Upper lobe of left lung (tissue), 6 donors: ENCODE measurements around the gene TENT5A. TPM values are rescaled to one million over a fixed set of nuclear protein-coding genes. Genes with fewer than 3 reads are reported as not detected.

Experiments used
- ATAC-seq, 2 donors: fragments of 200-7000 bp; cut with Tn5 transposase; one replicate each; pipeline ENCODE4 v1.9.1; 2022; ENCODE audit warnings: mild to moderate bottlenecking in 2 of 2, moderate library complexity in 2 of 2; ENCODE audit not compliant: low FRiP score in 2 of 2
- DNase-seq, 2 donors: peaks; one replicate each; pipeline ENCODE4 v3.0.0-alpha.2; 2019 to 2020
- H3K27ac ChIP-seq, 4 donors: fragments of 200-600 bp; sonication (generic); one replicate each; pipeline ENCODE4 v1.5.1; 2016 to 2019
- H3K27me3 ChIP-seq, 4 donors: fragments of 200-600 bp; sonication (generic); one replicate each; pipeline ENCODE4 v1.5.1; 2017 to 2019
- H3K36me3 ChIP-seq, 4 donors: fragments of 200-600 bp; sonication (generic); one replicate each; pipeline ENCODE4 v1.5.1; 2016 to 2019
- H3K4me1 ChIP-seq, 4 donors: fragments of 200-600 bp; sonication (generic); one replicate each; pipeline ENCODE4 v1.5.1; 2018 to 2019
- H3K4me3 ChIP-seq, 4 donors: fragments of 200-600 bp; sonication (generic); one replicate each; pipeline ENCODE4 v1.5.1; 2017 to 2019; ENCODE audit warnings: mild to moderate bottlenecking in 2 of 4, moderate library complexity in 1 of 4
- H3K9me3 ChIP-seq, 4 donors: fragments of 200-600 bp; sonication (generic); one replicate each; pipeline ENCODE4 v1.5.1; 2018 to 2019
- CTCF ChIP-seq, 6 experiments: fragments of 450-650 bp in 4 of 6; fragments of 200-600 bp in 2 of 6; sonication (generic) in 2 of 6; IDR thresholded peaks; one replicate each; pipeline ENCODE4 v1.5.1; 2016 to 2019; ENCODE audit warnings: antibody characterized with exemption in 6 of 6
- EP300 ChIP-seq, 4 donors: sonication (generic); formaldehyde crosslinking; IDR thresholded peaks; one replicate each; pipeline ENCODE4 v1.5.1; 2017; ENCODE audit warnings: antibody characterized with exemption in 4 of 4, control low read depth in 2 of 4
- POLR2A ChIP-seq, 4 donors: fragments of 450-650 bp; IDR thresholded peaks; one replicate each; pipeline ENCODE4 v1.5.1; 2016 to 2017; ENCODE audit warnings: antibody characterized with exemption in 4 of 4, mild to moderate bottlenecking in 2 of 4
- POLR2AphosphoS5 ChIP-seq, 2 donors: sonication (generic); formaldehyde crosslinking; IDR thresholded peaks; one replicate each; pipeline ENCODE4 v1.5.1; 2017; ENCODE audit warnings: antibody characterized with exemption in 2 of 2
- WGBS, 2 donors: methylation state at CpG; one replicate each; pipeline ENCODE4 v1.1.5; 2017 to 2018; 5-methylcytosine and 5-hydroxymethylcytosine counted together
- total RNA-seq, 6 donors: library from RNA; depleted of rRNA in 4 of 6; stranded (reverse); fragments of >200 nt in 4 of 6; gene quantifications; one replicate each; pipeline versions ENCODE4 v1.1.0 to v1.2.1, GENCODE V29; 2016 to 2021
- donor health status: DM: no; HTN: no; CAD: no; lungs with moderate emphysema.
- donor health status: DM: no; HTN: yes; CAD: no; lungs with severe emphysema.

Gene TENT5A
- total RNA-seq, 6 donors from 2014 or later, result 9.5 to 21.9 (median 18.6) TPM

DNA sequence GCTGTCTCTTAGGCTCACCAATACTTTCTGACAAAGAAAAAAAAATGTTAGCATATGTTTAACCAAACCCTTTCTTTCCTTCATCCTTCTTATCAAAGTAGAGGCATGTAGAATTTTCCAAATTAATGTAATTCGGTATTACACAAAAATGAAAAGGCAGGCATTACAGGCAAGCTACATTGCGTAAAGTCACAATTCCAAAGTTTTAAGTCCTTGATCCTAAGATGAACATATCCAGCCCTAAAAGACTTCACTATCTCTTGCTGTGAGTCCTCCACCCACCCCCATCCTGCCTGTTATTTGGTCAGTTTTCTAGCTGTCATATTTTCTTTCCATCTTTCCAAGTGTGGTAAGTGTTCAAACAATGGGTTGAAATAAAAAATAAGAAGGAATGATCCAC is 12.1 kb upstream of the TENT5A start:
- WGBS, 2 donors, result 96% methylated on average over 2 of the region's 2 CpGs
- Histone ChIP-seq H3K27ac (no peak overlapping the region), H3K27me3 (no peaks in the 10 kb centered on the region), H3K4me3 (no peak overlapping the region), H3K36me3 (no peaks in the 10 kb centered on the region), H3K9me3 (no peaks in the 10 kb centered on the region), H3K4me1 (peaks cover 8 to 16% (median 16%) of the 10 kb centered on the region in 4 donors)
- no peak for ATAC-seq
- TF ChIP-seq EP300 (IDR thresholded peaks at IDR 0.05) (no peak), POLR2A (IDR thresholded peaks at IDR 0.05) (no peak)
- no peak for DNase-seq

GRCh38 chr6:81763968-81764367 is 11.5 kb upstream of the TENT5A start:
- WGBS, 2 donors, result 65 to 74% methylated on average over 3 of the region's 3 CpGs
- ATAC-seq, result no peak

DNA sequence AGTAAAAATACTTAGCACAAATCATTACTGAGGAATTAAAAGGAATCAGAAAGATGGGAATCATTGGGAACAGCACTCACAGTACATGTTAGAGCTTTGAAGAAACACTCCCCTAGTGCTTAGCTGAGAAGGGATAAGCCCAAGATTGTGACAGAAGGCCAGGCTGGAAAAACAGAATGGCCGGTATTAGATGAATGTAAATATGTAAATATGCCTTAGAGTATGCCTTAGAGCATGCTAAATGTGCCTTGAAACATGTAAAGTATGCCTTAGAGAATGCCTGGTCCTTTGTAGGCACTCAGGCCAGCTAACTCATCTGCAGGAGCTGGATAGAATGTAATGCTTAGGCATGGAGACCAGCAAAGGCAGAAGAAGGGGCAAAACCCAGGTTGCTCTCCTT is 10.6 kb upstream of the TENT5A start:
- TF ChIP-seq EP300 (IDR thresholded peaks at IDR 0.05), result no peak
- TF ChIP-seq POLR2AphosphoS5 (IDR thresholded peaks at IDR 0.05), result no peak
- no peak for TF ChIP-seq CTCF (IDR thresholded peaks at IDR 0.05)
- TF ChIP-seq POLR2A (IDR thresholded peaks at IDR 0.05), result no peak
- WGBS, 2 donors, result 71 to 74% methylated on average over 1 of the region's 1 CpG
- ATAC-seq, result no peak
- Histone ChIP-seq H3K9me3 (no peaks in the 10 kb centered on the region), H3K4me1 (peaks cover 8 to 16% (median 16%) of the 10 kb centered on the region in 4 donors), H3K27me3 (no peaks in the 10 kb centered on the region), H3K4me3 (no peak overlapping the region), H3K36me3 (no peaks in the 10 kb centered on the region), H3K27ac (no peak overlapping the region)
- no peak for DNase-seq

More at GRCh38 chr6:81763968-81764367, 11.5 kb upstream of the TENT5A start:
- DNase-seq, result no peak
- H3K27ac ChIP-seq, result no peak overlapping the region
- H3K4me1 ChIP-seq, result peaks cover 8 to 16% (median 16%) of the 10 kb centered on the region in 4 donors
- H3K36me3 ChIP-seq, result no peaks in the 10 kb centered on the region
- no peaks in the 10 kb centered on the region for H3K27me3 ChIP-seq
- no peaks in the 10 kb centered on the region for H3K9me3 ChIP-seq
- H3K4me3 ChIP-seq, result no peak overlapping the region
- TF ChIP-seq POLR2AphosphoS5 (IDR thresholded peaks at IDR 0.05), result no peak
- no peak for TF ChIP-seq CTCF (IDR thresholded peaks at IDR 0.05)
- TF ChIP-seq POLR2A (IDR thresholded peaks at IDR 0.05), result no peak
- no peak for TF ChIP-seq EP300 (IDR thresholded peaks at IDR 0.05)

DNA sequence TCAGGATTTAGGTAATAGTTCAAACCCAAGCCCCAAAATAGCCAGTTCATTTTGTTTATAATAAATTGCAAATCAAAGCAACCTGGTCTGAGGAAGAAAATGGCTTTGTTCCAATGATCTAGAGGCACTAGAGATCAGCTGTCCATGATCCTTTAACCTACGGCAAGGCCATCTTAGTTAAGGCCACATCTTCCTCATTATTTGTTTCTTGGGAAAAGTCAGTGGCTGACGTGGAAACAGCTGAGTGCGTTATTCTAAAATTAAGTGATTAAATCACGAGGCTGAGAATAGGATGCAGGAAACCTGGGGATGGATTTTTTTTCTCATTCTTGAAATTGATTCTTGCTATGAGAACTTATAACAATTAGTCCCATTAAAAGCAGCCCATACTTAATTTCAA is 10.1 kb upstream of the TENT5A start:
- ATAC-seq, result no peak
- H3K4me3 ChIP-seq, result no peak overlapping the region
- no peaks in the 10 kb centered on the region for H3K9me3 ChIP-seq
- 58 to 61% methylated on average over 4 of the region's 4 CpGs for WGBS, 2 donors
- DNase-seq, result no peak
- H3K4me1 ChIP-seq, result peaks cover 8 to 16% (median 15%) of the 10 kb centered on the region in 4 donors
- H3K36me3 ChIP-seq, result no peaks in the 10 kb centered on the region
- H3K27ac ChIP-seq, result no peak overlapping the region
- no peak for TF ChIP-seq EP300 (IDR thresholded peaks at IDR 0.05)
- TF ChIP-seq CTCF (IDR thresholded peaks at IDR 0.05), result no peak
- no peak for TF ChIP-seq POLR2A (IDR thresholded peaks at IDR 0.05)
- TF ChIP-seq POLR2AphosphoS5 (IDR thresholded peaks at IDR 0.05), result no peak
- H3K27me3 ChIP-seq, result no peaks in the 10 kb centered on the region

- H3K36me3 ChIP-seq, result no peaks in the 10 kb centered on the region
- H3K4me3 ChIP-seq, result no peak overlapping the region
- DNase-seq (no peak), ATAC-seq (no peak)
- no peaks in the 10 kb centered on the region for H3K27me3 ChIP-seq
- H3K9me3 ChIP-seq, result no peaks in the 10 kb centered on the region
- peaks cover 5 to 12% (median 11%) of the 10 kb centered on the region in 4 donors for H3K4me1 ChIP-seq
- no peak for TF ChIP-seq POLR2AphosphoS5 (IDR thresholded peaks at IDR 0.05)
- no peak for TF ChIP-seq EP300 (IDR thresholded peaks at IDR 0.05)
- no peak for TF ChIP-seq CTCF (IDR thresholded peaks at IDR 0.05)
- TF ChIP-seq POLR2A (IDR thresholded peaks at IDR 0.05), result no peak
- H3K27ac ChIP-seq, result no peak overlapping the region
Observed at GRCh38 chr6:81762132-81762531, 9.7 kb upstream of the TENT5A start.
